ENCODE data around the gene DRG2. TPM values are rescaled to one million over a fixed set of nuclear protein-coding genes. Genes with fewer than 3 reads are reported as not detected.

The DRG2 gene
- total RNA-seq, 1 donor from 2014 or later, result 25.3 TPM

DNA sequence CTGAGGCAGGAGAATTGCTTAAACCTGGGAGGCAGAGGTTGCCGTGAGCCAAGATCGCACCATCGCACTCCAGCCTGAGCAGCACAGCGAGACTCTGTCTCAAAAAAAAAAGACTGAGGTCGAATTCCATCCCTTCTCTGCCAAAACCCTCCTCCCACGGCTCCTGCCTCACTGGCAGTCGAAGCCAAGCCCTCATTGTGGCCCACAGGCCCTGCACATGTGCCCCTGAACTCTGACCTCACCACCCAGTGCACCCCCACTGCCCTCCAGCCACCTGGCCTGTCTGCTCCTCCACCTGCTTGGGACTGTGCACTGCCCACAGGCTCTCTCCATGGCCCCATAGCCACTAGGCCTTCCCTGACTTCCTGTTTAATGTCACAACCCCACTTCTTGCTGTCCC is 27.8 kb downstream of the DRG2 start:
- no peak for DNase-seq (ENCODE audit: low spot score)

- no peak for DNase-seq (ENCODE audit: low spot score)
Measured at GRCh38 chr17:18116078-18116477, 28.3 kb downstream of the DRG2 start.

GRCh38 chr17:18117533-18117932 is 29.8 kb downstream of the DRG2 start:
- no peak for DNase-seq (ENCODE audit: low spot score)

DNA sequence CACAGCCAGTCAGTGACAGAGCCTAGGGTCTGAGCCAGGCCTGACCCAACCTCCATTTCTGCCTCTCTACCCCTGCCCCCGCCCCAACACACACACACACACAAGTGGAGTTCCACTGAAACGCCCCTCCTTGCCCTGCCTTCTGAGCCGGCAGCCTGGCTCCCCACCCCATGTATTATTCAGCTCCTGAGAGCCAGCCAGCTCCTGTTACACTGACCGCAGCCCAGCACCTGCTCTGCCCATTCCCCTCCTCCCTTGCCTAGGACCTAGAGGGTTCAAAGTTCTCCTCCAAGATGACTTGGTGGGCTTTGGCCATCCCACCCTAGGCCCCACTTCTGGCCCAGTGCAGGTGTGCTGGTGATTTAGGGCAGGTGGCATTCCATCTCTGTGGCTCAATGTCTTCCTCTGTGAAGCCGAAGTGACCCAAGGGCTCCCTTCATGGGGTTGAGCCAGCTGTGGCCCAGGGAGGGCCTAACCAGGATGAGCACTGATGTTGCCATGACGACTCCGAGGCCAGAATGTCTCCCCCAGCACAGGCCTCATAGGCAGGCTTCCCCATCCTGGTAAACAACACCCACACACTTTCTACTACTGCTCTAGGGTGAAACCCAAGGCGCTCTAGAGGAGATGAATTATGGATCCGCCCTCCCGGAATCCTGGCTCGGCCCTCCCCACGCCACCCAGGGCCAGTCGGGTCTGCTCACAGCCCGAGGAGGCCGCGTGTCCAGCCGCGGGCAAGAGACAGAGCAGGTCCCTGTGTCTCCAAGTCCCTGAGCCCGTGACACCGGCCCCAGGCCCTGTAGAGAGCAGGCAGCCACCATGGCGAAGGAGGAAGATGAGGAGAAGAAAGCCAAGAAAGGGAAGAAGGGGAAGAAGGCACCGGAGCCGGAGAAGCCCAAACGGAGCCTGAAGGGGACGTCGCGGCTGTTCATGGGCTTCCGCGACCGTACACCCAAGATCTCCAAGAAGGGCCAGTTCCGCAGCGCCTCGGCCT is 30.5 kb downstream of the DRG2 start:
- no peak for DNase-seq (ENCODE audit: low spot score)

- no peak for DNase-seq (ENCODE audit: low spot score)
Measured at GRCh38 chr17:18119166-18119745, 31.5 kb downstream of the DRG2 start.

GRCh38 chr17:18119938-18120337 is 32.2 kb downstream of the DRG2 start:
- DNase-seq (ENCODE audit: low spot score), result no peak

DNA sequence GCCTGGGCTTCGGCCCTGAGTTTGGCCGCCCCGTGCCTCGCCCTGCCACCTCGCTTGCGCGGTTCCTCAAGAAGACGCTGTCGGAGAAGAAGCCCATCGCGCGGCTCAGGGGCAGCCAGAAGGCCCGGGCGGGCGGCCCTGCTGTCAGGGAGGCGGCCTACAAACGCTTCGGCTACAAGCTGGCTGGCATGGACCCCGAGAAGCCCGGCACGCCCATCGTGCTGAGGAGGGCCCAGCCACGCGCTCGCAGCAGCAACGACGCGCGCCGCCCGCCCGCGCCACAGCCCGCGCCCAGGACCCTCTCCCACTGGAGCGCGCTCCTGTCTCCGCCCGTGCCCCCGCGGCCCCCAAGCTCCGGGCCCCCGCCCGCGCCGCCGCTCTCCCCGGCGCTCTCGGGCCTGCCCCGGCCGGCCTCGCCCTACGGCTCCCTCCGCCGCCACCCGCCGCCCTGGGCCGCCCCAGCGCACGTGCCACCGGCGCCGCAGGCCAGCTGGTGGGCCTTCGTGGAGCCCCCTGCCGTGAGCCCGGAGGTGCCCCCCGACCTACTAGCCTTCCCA is 32.8 kb downstream of the DRG2 start:
- DNase-seq (ENCODE audit: low spot score), result no peak

GRCh38 chr17:18121144-18121910 is 33.6 kb downstream of the DRG2 start:
- DNase-seq (ENCODE audit: low spot score), result no peak

DNA sequence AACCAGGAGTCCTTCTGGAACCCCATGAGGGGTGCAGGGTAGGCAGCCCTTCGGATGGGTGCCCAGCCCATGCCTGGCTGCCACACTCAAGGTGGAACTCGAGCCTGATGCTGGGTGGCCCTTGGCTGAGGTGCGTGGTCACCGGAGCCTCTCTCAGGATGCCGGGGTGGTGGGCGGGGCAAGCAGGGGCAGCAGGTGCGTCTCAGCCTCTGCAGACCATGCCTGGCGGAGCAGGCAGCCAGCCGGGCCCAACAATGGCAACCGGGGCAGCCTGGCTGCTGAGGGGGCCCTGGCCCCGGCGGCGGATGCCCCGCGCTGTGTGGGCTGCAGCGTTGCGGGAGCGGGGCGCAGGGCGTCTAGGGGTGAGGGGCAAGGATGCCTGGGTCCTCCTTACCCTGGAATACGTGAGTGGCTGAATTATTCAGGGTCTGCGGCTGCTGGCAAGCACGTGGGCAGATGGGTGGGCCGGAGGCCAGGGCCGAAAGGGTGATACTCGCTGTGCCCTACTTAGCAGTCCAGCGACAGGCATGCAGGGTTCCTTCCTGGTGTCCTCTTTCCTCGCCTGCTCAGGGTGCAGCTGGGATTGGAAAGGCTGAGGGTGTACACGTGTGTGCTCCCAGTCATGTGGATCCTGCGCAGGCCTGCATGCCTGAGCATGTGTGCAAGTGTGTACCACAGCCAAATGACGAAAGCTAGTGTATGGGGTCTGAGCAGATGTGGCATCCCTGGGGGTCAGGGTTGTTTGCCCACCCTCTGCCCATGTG is 35.4 kb downstream of the DRG2 start:
- no peak for DNase-seq (ENCODE audit: low spot score)

DNA sequence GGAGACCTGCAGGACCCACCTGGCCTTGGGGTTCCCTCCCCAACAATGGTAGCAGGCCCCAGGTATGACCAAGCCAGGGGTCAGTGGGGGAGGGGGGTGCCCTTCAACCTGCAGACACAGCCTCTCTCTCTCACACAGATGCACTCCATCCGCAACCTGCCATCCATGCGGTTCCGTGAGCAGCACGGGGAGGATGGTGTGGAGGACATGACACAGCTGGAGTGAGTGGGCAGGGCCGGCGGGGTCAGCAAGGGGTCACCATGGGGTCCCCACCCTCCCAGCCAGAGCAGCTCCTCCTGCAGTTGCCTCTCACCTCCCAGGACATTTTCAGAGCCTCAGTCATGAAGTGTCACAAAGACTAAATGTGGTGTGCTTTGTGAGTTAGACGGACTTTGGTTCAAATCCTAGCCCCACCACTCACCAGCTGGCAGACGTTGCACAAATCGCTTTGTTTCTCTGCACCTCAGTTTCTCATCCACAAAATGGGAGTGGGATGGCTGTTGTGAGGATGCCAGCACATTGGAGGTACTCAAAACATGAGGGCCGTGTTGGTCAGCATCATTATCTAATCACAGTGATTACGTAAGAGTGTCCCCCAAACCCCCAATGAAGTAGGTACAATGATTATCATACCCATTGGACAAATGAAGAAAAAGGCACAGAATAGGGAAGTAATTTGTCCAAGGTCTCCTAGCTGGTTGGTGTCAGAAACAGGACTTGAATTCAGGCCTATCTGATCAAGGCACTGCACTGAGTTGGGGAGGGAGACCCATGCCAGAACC is 36.8 kb downstream of the DRG2 start:
- DNase-seq (ENCODE audit: low spot score), result no peak

GRCh38 chr17:18129041-18129502 is 41.3 kb downstream of the DRG2 start:
- peak; percentile 19 for DNase-seq (ENCODE audit: low spot score)

GRCh38 chr17:18132711-18133110 is 45.0 kb downstream of the DRG2 start:
- DNase-seq (ENCODE audit: low spot score), result no peak

DNA sequence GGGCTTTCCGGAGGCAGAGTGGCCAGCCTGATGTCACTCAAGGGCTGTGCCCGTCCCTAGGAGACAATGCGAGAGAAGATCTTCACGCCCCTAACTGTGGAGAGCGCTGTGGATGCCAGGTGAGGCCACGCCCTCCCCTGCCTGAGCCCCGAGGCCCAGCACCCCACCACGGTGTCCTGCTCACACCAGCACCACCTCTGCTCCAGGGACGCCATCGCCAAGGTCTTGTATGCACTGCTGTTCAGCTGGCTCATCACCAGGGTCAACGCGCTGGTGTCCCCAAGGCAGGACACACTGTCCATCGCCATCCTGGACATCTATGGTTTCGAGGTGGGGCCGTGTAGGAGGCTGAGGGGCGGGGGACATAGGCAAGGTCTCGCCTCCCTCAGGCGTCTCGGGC is 48.6 kb downstream of the DRG2 start:
- DNase-seq (ENCODE audit: low spot score), result no peak

GRCh38 chr17:18138065-18138749 is 50.5 kb downstream of the DRG2 start:
- DNase-seq (ENCODE audit: low spot score), result no peak

DNA sequence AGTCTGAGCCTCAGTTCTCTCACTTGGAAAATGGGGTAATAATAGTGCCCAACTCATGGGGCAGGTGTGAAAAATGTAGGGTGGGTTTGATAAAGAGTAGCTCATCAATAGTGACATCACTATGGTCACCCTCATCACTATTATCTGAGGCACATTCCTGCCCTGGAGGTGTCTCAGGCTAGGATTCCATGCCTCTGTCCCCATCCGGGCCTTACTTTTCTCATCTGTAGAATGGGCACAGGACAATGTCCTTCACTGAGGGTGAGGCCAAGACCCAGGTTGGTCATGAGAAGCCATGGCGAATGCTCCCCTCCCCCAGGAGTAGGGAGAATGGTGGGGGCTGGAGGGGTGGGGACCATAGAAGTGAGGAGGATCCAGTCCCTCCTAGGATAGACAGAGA is 51.3 kb downstream of the DRG2 start:
- DNase-seq (ENCODE audit: low spot score), result no peak

DNA sequence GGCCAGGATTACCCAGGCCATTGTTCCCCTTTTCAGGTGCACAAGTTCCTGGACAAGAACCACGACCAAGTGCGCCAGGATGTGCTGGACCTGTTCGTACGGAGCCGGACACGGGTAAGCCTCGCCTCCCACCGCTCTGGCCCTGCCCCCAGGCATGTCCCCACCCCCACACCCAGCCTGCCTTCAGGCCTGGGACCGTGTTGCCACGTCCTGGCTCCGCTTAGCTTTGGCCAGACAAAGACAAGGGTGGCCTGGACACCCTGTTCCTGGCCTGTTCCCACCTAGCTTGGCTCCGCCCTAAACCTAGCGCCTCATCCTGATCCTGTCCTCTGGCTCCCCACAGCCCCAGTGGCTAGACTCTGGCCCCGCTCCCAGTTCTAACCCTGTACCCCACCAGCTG is 51.8 kb downstream of the DRG2 start:
- no peak for DNase-seq (ENCODE audit: low spot score)

DNA sequence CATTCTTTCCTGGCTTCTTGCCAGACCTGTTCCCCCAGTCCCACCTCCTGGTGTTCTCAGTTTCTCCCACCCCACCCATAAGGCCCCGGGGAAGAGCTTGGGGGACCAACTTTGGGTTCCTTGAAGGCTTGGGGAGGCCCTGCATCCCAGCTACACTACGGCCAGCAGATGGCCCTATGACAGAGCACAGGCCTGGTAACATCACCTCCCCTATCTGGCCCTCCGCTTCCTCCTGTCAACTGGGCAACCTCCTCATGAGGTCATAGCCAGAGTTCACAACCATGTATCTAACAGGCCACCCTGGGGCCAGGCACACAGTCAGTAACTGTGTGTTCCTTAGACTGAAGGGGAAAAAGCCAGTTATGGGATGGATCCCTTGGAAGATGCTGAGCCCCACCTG is 52.2 kb downstream of the DRG2 start:
- DNase-seq (ENCODE audit: low spot score), result no peak

DNA sequence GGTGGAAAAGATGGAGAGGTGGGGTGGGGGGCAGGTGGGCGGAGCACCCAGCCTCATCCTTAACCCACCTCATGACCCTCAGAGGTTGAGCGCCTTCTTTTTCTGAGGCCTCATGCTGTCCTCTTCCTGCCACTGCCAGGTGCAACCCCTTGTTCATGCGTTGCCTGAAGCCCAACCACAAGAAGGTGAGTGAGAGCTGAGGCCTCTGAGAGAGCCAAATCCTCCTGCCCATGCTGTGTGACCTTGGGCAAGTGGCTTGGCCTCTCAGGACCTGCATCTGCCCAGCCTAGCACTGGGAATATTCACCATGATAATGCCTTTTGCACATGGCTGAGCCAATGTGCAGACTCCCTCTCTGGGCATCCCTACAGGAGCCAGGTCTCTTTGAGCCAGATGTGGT is 52.9 kb downstream of the DRG2 start:
- DNase-seq (ENCODE audit: low spot score), result no peak

DNA sequence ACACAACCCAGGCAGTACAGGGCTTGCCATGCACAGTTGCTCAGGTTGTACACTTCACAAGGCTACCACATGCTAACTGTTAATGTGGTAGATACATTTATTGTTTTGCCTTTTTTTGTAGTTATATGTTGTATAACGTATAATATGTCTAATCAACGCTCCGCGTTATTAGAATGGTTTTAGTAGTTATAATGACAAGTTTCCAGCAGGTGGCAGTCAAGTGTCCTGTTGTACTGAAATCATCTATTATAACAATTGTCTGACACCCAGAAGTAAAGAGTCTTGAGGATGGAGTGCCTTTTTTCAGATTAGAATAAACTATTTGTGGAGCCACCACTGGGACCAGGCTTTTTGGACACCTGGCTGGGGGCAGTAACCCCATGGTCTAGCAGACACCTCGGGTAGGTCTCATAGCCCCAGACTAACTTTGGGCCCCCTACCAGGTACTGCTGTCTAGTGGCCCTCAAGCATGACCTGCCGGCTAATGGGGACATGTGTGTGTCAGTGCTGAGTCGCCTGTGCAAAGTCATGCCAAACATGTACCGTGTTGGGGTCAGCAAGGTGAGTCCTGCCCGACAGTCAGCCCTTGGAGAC is 53.6 kb downstream of the DRG2 start:
- peak; percentile 58 for DNase-seq (ENCODE audit: low spot score)
